HG03025 (cell line): ENCODE results near the gene RSPH9.

ENCODE experiments used
- ATAC-seq: cut with Tn5 transposase; IDR thresholded peaks from one replicate; pipeline ENCODE4 v1.9.1; 2021; ENCODE audit warnings: mild to moderate bottlenecking, moderate library complexity; ENCODE audit not compliant: unreplicated experiment, low FRiP score

The RSPH9 gene

DNA sequence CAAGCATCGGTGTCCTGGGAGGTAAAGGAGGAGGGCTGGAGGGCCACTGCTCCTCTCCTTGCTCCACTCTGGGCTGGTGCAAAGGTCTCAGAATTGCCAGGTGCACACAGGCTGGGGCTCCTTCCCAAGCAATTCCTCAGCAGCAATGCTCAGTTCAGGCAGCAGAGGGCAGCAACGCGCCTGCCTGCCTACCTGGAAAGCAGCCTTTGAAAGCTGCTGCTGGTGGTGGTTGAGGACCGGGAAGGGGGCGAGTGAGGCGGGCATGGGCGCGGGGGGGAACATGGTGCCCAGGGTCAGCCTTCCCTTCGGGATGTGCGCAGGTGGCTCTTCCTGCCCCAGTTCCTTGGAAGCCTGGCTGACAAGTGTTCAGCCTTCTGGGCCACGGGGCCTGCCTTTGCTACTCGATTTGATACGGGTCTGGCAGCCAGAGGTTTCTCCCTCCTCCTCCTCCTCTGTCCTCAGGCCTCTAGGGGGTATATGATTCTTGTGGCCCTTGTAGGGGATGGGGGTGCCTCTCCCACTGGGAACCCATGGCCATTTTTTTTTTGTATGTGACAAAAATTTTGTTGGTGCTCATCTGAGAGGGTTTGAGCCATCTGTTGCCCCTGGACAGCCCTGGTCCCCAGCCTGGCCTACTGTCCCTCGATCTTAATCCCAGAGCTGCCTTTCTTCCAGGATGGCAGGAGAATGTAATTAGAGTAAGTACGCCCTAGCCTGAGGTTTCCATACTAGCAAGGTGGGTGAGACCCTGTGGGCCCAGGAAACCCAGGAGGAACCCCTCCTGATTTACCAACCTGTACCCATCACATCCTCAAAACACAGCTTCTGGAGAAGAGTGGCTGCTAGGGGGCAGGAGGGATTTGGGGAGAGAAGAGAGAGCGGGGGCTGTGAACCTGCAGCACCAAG, 22.7 kb downstream of the RSPH9 start:
- no peak for ATAC-seq

DNA sequence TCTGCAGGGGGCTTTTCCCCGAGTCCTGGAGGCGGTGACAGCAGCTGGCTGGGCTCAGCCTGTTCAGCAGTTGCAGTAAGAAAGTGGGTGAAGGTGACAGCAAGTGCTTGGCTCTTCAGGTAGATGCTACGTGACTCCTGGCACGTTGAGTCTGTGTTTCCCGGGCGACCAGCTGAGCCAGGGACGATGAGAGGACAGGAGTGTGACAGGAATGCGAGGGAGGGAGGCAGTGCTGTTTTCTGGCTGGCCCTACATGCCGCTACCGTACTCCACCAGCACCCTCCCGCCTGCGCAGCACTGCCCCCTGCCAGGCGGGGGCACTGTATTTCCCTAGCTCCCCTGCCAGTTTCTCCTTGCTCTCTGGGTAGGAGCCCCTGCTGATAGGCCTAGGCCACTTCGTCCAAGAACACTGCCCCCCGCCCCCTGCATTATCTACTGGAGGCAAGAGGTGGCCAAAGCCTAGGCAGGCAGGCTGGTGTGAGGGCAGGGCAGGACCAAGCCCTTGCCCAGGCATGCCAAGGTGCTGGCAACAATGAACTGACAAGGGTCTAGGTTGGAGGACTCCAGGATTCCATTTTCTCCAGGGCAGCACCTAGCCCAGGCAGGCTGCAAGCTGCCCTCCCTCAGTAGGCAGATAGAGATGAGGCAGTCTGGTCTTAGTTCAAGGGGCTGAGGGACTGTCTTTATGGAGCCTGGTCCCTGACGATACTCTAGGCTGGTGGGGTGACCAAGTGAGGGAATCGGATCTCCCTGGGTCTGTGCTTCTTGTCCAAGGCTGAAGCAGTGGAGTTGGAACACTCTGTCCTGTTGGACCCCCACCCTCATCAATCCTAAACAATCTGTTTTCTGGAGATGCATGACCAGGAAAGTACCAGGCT, 23.6 kb downstream of the RSPH9 start:
- no peak for ATAC-seq

DNA sequence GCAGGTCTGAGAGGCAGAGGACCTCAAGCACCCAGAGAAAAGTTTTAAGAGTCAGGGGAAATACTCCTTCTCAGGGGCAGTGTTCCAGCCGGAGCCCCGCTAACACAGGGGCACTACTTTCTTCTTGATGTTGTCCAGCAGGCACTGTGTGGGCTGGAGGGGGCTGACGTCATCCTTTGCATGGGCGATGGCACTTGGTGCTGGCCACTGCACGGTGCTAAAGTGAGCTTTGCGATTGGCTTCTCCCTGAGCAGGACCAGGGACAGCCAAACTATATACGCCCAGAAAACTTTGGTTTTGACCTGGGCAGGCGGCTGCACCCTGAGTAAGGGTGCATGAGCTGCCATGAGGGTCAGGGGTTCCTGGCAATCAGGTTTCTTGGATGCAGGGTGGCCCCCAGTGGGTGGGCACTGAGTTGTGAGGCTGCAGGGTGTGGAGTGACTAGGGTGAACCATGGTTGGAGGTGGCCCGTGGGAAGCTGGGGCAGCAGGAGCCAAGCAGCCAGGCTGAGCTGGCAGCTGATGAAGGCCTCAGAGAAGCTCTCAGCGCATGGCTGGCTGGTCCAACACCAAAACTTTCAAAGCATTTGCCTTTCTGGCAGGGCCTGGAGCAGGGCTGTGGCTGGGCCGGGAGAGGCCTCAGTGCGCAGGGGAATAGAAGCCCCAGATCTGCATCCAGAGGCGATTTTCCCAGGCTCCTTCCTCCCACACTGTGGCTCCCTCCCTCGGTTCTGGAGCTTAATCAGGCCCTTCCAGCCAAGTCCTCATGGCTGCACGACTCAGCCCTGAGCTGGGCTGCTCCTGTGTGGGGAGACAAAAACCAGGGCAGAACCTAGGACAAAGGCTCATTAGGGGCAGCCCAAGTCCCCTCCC, 24.4 kb downstream of the RSPH9 start:
- ATAC-seq, result no peak

DNA sequence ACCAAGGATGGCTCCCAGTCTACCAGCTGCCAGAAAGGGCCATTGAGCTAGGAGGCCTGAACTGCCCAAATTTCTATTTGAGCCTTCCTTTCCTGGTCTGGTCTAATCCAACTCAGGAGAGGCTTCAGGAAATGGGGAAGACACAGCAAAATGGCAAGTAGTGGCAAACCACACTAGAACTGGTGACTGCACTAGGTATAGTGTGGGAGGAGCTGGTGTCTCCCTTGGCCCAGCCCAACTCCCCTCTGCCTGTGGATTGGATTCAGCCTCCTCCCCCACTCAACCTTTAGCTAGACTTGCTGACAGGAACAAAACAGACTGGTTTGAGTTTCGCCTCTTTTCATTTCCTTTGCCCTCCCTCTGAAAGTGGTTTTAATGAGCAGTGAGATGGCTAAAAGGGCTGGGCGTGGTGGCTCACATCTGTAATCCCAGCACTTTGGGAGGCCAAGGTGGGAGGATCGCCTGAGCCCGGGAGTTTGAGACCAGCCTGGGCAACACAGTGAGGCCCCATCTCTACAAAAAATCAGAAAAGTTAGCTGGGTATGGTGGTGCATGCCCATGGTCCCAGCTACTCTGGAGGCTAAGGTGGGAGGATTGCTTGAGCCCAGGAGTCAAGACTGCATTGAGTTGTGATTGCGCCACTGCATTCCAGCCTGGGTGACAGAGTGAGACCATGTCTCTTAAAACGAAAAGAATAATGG, 25.2 kb downstream of the RSPH9 start:
- ATAC-seq, result no peak

DNA sequence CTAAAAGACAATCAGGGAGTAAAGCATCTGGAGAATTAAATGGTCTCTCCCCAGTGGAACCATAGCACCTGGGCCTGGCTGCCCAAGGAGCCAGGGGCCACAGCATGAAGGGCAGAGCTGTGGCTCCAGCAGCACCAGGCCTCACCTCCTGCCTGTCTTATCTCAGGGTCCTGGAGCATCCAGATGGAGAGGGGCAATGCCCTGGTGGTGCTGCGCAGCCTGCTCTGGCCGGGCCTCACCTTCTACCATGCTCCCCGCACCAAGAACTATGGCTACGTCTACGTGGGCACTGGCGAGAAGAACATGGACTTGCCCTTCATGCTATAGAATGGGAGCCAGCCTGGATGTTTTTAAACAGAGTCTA, 25.8 kb downstream of the RSPH9 start:
- ATAC-seq, result no peak

DNA sequence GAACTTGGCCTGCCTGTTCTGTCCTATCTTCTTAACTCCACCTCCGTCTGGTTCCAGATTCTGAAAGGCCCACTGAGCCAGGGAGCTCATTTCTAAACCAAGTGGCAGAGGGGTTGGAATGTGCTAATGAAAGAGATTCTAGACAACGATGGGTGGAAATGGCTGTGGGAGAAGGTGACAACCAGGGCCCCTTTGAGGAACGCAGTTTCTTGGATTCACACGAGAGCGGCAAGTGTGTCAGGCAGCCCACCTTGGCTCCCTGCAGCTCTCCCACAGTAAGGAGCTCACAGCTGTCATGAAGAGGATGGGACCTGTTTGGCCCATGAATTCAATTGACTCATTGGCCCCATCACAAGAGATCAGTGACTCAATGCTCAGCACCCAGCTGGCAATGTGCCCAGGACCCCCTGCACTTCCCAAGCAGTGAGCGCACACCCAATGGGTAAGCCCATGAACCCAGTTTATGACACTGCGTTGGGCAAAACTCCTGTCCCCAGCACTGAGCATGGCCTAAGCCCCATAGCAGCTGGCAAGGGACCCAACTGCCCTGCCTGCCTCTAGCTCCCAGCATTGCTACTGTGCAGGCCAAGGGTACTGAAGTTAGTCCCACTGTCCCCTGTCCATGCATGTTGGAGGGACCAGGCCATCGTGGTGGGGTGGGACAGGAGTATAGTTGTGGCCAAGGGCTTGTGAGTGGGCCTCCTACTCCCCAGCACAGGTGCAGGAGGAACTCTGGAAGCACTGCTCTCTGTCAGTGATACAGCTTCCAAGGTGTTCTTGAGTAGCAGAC, 26.4 kb downstream of the RSPH9 start:
- ATAC-seq, result no peak

DNA sequence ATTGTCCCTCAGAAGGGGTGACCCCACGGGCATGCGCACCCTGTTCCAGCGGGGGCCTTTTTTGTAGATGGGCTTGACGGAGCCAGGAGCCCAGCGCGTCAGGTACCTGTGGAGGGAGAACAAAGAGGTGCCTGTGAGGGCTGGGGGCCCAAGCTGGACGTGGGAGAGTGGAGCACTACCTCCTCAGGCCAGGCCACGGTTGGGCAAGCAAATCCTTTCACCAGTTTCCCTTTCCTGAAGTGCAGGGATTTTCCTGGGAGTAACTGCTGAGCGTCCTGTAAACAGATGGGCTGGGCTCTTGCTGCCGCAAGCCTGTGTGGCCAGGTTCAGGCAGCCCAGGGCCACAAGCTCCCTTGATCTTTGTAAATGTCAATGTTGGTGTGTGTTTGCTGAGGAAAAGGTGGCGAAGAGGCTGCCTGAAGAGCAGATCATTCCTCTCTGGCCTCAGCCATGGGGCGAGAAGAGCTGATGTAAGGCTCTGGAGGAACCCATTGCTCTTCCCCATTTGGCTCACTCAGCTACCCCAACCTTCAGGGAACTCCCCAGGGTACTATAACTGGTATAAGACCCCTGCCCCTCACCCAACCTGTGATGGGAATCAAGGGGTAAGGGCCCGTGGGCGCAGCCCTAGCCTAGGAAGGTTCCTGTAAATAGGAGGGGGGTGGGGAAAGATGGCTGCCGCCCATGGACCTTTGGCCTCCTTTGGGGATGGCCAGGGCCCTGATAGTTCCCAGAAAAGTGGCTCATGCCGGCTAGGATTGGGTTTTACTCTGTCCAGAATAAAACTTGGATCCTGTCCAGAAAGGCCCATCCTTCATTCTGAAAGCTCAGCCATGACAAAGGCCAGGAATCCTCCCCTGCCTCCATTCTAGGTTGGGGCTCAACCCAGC, 27.2 kb downstream of the RSPH9 start:
- ATAC-seq, result no peak

DNA sequence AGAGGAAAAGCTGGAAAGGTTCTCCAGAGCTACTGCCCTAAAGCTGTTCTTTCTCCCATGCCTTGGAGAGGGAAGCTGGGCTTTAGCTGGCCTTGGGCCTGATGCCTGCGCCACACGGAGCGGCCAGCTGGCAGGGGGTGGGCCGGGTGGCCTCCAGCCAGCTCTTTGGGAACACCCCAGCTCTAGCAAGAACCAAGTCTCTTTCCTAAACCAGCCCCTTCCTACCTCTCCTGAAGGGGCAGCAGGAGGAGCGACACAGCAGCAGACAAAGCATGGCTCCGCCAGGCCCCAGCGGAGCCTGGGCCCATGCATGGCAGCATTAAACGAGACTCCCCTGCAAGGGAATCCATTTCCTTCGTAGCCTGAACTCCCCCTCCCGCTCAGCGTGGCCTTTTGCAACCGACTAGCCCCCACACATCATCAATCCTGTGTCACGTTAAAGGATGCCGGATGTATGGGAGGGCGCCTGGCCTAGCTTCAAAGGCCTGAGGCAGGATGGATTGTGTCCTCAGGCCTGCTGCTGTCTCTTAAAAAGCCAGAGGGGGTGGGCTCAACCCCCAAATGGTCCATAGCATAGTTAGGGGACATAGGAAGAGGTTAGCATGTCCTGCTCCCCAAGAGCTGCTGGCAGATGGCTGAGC, 28.7 kb downstream of the RSPH9 start:
- ATAC-seq, result no peak

DNA sequence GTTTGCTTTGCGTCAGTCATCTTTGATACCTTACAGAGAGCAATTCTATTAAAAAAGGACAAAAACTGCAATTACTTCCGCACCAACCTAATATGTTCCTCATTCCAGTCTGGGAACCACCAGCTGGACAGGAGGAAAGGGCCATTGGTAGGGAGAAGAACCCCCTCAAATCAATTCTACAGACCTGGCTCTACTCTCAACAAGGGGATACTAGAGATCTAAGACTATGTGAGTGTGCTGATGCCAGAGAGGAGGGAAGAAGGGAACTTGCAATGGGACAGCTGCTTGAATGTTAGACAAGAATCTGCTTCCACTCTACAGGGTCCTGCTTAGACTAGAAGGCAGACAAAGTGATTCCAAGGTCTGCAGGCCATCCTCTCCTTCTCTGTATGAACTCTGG, 29.5 kb downstream of the RSPH9 start:
- ATAC-seq, result no peak

DNA sequence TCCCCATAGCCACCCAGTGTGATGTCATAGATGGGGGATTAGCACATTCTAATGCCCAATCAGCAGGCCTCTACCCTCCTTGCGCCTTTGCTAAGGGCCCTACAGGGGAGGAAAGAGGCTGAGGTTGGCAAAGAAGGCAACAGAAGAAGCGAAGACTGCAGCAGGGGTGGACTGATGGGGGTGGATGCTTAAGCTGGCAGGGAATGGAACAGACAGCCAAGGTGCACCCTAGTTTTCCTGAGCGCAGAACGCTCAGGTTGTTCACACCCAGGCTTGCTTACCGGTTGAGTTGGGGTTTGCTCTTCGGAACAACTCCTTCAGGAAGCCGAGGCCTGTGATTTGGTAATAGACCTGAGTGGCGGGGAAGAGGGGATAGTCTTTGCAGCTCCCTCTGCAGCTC, 30.1 kb downstream of the RSPH9 start:
- no peak for ATAC-seq

DNA sequence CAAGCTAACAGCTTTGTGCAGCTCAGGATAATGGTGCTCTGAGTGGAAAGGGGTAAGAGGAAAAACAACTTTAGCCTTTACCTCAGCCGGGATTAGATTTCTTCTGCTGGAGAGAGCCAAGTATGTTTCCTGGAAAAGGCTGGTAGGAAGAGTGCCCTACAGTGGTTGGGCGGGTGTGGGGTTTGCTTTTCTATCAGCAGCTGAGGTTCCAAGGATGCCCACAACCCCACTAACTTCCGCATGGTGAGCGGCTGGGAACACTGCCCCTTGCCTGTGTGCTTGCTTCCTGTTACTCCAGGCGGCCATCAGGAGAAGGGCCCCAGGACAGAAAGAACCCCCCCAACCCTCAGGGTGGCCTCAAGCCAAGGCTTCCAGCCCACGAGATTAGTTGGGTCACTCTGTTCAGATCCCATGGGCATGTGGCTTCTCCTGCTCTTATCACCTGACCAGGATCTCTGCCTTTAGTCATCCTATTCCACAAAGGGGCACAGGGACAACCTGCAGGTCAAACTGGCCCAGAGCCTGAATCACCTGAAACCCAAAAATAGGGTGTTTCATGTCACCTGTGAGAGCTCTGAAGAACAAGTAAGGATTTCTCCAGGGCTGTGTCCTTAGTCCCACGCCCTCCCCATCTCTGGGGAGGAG, 32.2 kb downstream of the RSPH9 start:
- no peak for ATAC-seq

DNA sequence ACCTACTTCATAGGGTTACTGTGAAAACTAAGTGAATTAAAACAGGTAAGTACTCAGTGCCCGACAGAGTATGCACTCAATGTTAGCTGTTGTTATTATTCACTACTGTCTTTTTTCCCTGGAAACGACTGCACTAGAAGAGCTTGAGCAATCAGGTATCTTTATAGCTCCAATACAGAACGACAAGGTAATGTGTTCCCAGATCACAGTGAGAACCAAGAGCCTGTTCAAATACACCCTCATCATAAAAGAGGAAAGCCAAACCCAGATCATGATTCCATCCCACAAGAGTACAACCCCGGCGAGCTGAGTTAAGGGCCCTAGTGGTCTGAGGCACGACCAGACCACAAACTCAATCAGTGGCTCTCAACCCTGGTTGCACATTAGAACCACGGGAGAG, 32.9 kb downstream of the RSPH9 start:
- ATAC-seq, result no peak

DNA sequence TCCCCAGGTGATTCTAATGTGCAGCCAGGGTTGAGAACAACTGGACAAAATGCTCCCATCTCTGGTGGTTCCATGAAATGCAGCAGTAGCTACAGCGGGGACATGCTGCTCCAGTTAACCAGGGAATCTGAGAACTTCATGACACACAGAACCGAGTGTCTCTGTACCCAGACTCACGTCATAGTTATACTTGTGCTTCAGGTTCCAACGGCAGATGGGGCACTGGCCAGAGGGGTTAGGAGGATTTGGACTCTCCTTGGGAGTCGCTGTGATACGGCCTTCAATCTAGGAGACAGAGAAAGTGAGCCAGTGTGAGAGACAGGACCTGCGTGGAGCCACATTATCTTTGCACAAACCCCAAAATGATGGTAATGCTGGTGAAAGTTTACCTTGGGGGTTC, 33.5 kb downstream of the RSPH9 start:
- no peak for ATAC-seq

DNA sequence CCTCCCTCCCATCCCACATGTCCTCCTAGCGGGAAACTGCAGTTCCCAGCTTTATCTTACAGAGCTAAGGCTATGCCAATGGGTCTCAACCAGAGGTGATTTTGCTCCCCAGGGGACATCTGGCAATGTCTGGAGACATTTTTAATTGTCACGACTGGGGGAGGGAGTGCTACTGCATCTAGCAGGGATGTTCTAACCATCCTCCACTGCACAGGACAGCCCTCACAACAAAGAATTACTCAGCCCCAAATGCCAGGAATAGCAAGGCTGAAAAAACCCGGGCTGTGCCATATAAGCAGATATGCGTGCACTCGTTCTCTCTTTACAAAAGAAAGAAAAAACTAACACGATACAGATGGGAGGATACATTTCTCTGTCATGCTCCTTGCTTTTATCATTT, 34.2 kb downstream of the RSPH9 start:
- ATAC-seq, result no peak

DNA sequence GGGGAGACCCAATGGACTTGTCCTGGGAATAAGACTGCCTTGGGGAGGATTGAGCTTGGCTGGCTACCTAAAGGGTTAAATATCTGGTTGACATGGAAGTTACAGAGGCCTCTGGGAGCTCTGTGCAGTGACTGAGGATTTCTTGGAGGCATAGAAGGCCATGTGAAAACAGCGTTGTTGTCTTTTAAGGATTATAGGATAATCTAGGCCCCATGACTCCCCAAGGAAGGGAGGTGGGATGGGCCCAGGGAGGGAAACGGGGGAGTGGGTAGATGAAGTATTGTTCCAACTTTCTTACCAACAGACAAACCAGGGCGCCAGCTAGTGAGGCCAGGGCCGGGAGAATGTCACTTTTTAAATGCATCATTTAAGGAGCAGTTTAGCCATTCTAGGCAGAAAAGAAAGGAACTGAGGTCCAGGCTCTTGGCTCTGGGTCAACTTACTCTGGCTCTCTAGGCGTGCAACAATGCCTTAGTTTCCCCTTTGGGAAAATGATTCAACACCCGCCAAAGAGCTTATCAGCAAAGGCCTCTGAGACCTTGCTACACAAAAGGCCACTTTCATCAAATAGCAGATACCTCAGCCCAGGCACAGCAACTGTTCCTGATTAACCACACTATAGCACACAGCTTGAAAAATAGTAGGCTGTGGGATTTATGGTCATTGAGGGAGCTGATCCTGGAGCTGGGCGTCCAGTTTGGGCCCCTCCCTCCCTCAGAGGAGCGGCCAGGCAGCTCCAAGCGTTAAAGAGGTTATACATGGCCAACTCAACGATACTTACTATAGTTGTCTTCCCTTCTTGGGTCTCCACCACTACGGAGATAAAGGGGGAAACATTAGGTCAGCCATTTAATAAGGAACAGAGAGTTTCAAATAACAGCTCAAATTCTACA, 35.7 kb downstream of the RSPH9 start:
- ATAC-seq, result no peak

DNA sequence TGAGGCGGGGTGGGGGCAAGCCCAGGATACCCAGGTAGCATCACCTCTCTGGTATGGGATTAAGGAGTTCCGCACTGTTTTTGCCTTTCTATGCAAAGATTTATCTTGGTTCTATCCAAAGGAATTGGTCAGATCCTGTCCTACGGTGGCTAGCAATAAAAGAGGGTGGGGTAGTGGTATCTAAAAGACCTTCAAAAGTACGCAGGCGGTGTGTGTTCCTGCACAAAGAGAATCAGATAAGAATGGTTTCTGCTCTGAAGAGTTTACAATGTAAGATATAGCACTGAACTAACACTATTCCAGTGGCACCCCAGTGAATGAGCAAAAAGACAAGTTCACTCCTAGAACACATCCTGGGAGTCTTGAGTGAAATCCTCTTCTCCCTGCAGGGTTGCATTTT, 36.5 kb downstream of the RSPH9 start:
- no peak for ATAC-seq
